Medulla oblongata (tissue), 1 donor: ENCODE data around the gene ARHGEF33.

Source experiments
- DNase-seq: peaks from one replicate; pipeline ENCODE4 v3.0.0-alpha.2; 2015; ENCODE audit errors: extremely low spot score

Gene ARHGEF33

GRCh38 chr2:38959938-38960608 is 70.4 kb downstream of the ARHGEF33 start:
- DNase-seq: peak; percentile 51

DNA sequence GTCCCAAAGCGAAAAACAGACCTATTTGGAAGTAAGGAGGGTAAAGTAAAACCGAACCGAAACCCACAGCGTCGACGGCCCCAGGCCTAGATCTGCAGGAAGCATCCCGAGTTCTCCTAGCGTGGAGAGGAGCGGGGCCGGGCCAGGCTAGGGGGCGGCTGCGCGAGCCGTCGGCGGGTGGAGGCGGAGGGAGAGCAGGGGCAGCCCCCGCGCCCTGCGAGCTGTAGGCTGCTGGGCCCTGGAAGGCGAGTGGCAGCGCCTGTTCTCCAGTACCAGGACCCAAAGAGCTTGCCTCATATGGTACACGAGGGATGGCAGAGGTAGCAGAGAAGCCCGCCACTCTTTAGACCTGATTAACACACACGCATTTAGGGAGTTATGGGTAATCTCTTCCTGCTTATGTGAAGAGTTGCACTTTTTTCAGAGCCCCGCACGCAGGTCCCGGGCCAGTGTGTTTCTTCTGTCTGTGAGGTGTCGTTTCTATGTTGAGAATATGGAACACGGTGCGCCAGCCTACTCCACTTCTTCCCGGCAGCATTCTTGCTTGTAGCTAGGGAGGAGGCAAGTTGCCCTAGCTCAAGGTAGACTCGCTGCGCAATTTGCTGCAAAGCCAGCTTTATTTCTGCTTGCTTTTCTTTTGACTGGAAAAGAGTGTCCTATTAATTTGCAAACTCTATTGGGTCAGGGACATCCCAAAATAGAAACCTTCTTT is 71.1 kb downstream of the ARHGEF33 start:
- no peak for DNase-seq

DNA sequence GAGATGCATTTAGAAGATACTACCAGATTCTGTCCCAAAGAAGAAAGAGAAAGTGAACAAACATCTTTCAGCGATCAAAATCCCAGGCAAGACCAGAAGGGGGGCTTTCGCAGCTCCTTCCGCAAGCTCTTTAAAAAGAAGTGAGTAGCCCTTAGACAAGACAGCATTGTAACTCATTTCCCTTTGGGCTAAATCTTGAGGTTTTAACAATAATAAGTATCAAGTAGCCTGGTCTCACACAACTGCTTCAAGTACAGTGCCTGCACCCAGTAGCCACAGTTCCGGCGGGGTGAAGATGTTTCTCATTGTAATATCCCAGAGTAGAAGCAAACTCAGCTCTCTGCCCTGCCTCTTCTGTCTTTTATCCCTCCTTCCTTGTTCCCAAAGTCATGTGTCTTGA is 76.3 kb downstream of the ARHGEF33 start:
- DNase-seq: no peak

DNA sequence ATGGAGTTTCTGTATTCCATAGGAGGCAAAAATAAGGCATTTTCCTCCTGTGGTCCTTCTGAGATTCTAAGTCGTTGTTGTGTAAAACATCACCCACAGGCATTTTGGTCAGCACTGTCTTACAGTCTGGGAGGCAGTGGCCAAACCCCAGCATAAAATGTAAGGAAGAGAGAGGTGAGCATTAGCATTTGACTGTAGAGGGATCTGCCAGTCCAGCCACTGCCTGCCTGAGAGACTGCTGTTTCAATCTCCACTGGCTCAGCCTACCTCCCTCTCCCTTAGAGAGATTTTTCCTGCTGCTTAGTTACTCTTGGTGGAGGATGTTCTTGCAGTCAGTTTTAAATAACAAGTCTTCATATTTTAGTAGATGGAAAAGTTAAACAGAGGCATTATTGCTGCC is 77.0 kb downstream of the ARHGEF33 start:
- DNase-seq: no peak

DNA sequence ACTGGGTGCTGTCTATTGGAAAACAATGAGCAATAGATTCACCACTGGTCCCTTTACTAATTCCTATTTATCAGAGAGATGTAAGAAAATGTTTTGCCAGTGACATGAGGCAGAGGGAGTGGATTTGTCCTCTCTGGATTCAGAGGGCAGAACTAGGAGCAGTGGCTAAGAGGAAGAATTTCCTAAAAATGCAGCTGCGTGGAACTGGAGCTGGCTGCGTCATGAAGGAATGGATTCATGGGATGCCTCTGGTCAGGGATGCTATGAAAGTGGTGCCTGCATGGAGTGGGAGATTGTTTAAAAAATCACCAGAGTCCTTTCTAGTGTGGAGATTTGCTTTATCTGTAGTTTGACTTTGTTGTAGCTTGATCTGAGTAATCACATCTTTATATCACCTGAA is 78.3 kb downstream of the ARHGEF33 start:
- no peak for DNase-seq

DNA sequence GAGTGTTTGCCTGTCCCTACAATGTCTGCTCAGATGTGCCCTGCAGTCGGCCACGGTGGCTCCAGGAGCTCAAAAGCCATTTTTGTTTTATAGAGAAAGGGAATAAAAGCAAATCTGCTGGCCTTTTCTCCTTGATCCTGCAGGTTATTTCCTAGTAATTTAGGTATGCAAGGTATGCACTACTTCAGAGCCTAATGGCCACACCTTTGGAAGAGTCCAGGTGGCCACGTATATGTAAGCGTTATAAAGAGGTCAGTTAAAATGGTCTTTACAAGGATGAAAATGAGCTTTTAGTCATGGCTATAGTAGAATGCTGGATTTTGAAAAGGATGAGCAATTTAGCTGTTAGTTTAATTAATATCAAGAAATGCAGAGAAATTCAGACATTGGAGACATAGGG is 81.7 kb downstream of the ARHGEF33 start:
- DNase-seq: no peak

DNA sequence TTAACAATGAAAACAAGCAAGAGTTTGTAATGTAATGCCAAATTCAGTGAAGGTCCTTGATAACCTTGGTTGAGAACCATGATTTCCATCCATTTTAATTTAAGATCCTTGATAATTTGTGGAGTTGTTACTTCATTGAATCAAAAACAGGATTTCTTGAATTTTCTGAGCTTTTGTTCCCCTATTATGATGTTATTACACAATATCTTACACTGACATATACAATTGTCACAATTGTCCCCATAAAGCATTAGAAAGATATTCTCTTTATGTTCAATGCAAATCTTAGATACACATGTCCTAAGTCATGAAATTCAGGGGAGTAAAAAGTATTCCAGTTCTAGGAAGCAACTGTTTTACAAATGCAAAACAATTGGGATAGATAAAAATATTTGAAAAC is 83.6 kb downstream of the ARHGEF33 start:
- no peak for DNase-seq

- no peak for DNase-seq
Observed at GRCh38 chr2:38975042-38975441, 85.4 kb downstream of the ARHGEF33 start.

GRCh38 chr2:38977047-38977446 is 87.4 kb downstream of the ARHGEF33 start:
- DNase-seq: no peak

- DNase-seq: peak; percentile 49
Observed at GRCh38 chr2:38978296-38978903, 88.7 kb downstream of the ARHGEF33 start.

DNA sequence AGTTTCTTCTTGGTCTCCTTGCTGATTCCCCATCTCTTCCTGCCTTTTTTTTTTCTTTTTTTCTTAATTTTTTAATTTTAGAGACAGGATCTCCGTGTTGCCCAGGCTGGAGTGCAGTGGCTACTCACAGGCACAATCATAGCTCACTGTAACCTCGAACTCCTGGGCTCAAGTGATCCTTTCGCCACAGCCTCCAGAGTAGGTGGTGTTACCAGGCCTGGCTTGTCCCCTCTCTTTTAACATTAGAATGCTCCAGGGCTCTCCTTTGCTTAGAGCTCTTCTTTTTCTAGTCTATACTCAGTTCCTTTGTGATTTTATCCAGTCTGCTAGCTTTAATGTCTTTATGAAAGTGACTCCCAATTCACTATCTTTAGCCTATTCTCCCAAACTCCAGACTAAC is 89.2 kb downstream of the ARHGEF33 start:
- no peak for DNase-seq

DNA sequence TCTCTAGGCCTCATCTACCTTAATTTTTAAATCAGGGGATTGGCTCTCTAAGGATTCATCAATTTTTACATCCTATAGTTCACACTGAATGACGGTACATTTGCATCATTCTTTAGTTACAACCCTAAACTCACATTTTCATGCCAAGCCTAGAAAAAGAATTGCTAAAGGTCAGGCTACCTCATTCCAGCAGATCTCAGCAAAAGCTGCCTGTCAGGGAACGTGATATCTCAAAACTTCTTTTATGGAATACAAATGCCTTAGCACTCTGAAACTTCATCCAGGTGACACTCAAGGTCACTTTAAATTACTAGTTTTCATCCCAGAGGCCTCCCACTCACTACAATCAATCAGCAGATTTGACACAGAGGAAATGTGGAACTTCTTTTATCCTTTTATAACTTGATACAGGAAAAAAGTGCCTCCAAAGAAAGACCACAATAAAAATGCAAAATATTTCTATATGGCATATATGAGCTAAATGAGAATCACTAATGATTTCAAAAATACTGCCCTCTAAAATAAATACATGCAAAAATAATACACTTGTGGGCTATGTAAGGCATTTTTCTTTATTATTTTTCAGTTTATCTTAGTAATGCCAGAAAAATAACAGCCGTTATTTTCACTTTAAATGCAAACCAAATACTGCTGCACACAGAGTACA is 91.5 kb downstream of the ARHGEF33 start:
- DNase-seq: no peak

- no peak for DNase-seq
Observed at GRCh38 chr2:38981670-38982357, 92.1 kb downstream of the ARHGEF33 start.

GRCh38 chr2:38982498-38982897 is 92.8 kb downstream of the ARHGEF33 start:
- DNase-seq: no peak

- DNase-seq: no peak
Observed at GRCh38 chr2:38988716-38989115, 99.0 kb downstream of the ARHGEF33 start.

DNA sequence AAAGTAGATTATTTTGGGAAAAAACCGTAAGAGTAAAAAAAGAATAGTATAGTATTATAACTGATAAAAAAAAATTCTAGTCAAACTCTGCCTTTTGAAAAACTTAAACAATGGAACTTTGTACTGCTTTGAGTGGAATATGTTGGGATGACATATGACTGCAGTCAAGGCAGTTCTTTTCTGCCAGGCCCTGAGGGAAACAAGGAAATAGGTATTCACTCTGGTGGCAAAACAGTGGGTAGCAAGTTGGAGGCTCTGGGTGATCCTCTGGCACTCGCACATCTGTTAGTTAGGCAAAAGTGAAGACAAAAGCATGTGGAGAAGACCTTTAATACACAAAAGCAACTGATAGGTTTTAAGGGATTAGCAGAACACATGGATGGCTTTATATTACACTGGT is 102.2 kb downstream of the ARHGEF33 start:
- DNase-seq: peak; percentile 45

GRCh38 chr2:38997781-38998180 is 108.1 kb downstream of the ARHGEF33 start:
- no peak for DNase-seq

DNA sequence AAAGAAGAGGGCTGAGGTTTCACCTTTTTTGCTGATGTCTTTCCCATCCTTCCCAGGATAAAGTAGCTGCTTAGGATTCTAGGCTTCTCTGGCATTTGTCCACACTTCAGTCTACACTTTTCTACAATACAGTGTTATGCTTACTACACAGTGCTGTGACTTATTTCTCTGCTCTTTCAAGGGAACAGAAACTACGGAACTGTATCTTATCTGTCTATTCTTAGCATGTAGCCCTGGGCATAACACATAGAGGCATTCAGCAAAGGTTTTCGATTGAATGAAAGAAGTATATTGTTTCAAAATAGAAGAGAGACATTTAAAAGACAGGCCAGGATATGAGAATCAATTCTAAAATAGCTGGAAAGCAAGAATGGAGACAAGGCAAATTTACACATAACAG is 110.9 kb downstream of the ARHGEF33 start:
- DNase-seq: no peak

DNA sequence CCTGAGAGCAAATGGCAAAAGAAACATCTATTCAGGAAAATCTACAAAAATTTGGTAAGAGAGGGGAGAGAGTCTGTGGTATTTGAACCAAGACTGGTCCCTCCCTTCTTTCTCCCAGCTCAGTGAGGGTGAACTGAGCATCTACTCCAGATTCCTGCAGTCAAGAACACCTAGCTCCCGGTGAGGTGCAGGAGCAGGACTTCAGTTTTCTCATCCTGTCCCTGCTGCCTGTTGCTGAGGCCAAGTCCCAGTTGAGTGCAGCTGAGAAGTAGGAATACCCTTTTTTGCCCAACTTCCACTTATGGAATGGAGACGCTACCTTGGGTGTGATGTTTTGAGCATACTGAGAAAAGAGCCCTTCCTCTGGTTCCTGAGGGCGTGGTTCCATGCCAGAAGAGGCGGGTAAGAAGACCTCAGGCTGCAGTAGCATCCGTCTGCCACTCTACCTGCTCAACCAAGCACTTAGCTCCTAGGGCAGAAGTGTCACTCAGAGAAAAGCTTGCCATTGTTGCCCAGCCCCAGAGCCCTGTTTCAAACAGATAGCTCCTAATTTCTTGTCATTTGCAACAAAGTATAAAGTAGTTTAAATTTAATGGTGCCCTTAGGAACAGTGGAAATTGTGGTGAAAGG is 118.3 kb downstream of the ARHGEF33 start:
- DNase-seq: no peak

DNA sequence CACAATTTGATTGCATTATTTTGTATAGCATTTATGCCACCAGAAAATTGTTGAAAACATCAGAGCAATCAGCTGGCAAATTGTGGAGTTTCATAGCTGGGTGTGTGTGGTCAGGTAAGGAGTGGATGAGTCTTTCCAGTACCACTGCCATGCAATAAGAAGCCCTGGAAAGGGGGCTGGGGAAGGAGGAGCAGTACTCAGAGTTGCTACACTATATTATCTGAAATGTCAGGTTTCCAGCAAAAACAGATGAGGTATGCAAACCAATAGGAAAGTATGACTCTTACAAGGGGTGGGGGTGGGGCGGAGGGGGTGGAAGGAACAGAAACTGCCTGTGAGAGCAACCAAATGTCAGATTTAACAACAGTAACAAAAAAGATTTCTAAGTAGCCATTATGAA is 119.0 kb downstream of the ARHGEF33 start:
- DNase-seq: no peak

- DNase-seq: no peak
Observed at GRCh38 chr2:39013871-39014270, 124.2 kb downstream of the ARHGEF33 start.

DNA sequence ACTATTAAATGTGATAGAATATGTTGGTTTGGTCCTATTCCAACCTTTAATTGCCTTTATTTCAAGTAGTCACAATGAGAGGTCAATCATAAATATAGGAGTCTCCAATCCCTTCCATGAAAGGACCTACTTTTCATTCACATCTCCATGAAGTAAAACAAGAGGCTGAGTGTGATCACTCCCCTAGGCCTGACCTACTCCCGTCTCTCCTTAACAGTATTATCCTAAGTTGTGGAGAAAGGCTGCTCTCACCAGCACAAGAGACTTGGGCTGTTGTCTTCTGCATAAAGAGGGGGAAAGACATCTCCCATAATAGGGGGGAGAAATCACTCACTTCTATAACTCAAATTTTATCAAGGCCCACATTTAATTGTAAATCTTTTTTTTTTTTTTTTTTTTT is 125.7 kb downstream of the ARHGEF33 start:
- no peak for DNase-seq
